ENCODE measurements around the gene NEB.

Gene NEB

GRCh38 chr2:151552287-151552686, 182.0 kb downstream of the NEB start:
- no peak for DNase-seq (ENCODE audit: low spot score)

DNA sequence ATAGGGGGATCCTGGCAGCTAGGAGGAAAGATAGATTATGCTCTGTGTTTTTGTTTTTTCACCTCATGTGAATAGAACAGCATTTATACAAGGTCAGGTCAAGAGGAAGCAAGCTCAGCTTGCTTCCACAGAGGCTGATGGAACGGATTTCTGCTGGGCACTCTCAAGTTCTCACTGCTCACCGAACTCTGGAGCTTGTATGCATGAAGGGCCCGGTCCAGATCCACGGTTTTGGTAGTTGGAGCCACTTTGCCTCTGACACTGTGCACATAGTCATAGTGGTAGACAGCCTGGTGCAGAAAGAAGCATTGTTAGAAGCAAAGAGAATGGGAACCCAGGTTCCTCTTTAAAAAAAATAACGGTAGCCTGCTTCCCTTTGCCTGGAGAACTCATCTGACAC, 182.7 kb downstream of the NEB start:
- DNase-seq (ENCODE audit: low spot score) = no peak

DNA sequence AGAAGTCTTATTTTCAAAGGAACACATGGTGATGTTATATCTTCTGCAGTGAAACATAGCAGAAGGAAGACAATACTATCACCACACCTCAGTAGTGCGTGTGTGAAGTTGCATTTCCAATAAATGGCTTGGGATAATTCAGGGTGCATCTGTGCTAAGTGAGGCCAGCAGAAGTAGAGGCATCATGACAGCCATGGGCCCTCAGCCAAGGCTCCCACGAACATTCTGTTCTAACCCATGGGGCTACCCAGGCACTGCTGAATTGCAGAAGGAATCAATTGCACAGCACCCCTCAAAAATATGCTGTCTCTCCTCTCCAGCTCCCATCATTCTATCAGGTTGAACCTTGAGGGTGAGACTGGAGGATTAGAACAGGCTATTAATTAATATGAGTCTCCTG, 185.1 kb downstream of the NEB start:
- no peak for DNase-seq (ENCODE audit: low spot score)

DNA sequence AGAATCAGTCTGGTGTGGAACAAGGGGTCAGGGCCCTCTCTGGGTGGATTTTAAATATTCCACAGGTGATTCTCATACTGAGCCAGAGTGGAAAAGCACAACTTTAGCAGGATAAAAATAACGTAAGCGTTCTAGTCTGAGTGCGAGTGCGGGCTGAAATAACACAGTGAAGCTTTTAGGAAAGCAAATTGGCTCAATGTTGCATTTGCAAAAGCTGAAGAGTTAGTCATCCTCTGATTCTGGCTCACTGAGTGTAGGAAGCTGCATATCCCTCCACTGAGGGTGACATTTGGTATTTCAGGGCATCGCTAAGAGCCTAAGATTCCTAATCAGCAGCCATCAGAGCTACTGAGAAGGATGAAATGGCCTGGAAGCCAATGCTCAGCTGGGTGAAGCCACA, 189.8 kb downstream of the NEB start:
- DNase-seq (ENCODE audit: low spot score) = no peak

DNA sequence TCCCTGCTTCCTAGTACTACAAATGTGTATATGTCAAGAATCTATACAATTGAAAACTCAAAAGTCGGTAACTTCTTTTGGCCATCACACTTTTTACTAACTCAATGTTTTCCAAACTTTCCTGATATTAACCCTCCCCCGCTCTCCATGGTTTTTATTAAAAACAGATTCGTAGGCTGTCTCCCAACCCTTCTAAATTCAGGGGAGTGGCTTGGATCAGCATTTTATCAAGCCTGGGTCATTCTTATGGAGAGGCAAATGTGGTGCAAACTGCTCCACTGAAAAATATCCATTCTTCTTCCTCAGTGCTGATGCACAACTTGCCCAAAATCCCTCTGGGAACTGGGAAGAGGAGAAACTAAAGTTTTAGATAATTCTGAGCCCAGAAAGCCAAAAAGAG, 190.4 kb downstream of the NEB start:
- no peak for DNase-seq (ENCODE audit: low spot score)

- DNase-seq (ENCODE audit: low spot score) = no peak
These were observed 200.3 kb downstream of the NEB start for GRCh38 chr2:151534001-151534400.

- no peak for DNase-seq (ENCODE audit: low spot score)
These were observed 201.1 kb downstream of the NEB start for GRCh38 chr2:151533127-151533526.

- no peak for DNase-seq (ENCODE audit: low spot score)
These were observed 207.6 kb downstream of the NEB start for GRCh38 chr2:151526572-151527090.

GRCh38 chr2:151525821-151526373, 208.4 kb downstream of the NEB start:
- DNase-seq (ENCODE audit: low spot score) = no peak

- DNase-seq (ENCODE audit: low spot score) = no peak
These were observed 210.4 kb downstream of the NEB start for GRCh38 chr2:151523850-151524249.

DNA sequence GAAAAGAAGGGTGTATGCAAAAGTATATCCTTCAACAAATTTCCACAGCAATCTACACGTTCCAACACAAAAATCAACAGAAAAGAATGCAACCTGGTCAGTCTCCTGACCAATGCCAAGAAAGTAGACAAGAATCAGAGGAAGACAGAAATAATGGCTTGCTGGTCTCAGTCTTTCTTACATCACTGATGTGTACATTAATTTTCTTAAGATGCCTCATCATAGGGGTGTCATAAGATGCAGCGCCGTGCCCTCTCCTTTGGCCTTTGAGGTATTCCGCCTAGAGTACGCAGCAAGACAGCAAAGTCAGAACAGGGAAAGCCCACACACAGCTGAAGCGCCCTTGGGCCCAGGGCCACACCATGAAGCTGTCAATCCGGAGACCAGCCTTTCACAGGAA, 211.7 kb downstream of the NEB start:
- DNase-seq (ENCODE audit: low spot score) = no peak

DNA sequence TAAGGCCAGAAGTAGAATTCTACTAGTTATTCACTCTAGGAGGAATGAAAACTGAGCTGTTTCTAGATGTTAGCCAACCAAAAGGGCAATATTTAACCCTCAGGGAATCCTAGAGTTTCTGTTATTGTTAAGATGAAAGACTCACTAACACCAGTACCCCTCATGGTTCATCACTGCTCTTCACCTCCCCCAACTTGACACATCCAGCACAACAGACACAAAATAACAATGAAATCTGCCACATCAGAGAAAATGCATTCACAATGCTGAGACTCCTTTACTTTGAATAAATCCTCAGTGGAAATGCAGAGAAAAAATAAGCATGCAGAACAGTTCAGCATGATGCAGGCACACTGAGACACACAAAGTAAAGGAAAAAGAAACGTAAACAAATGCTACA, 213.3 kb downstream of the NEB start:
- no peak for DNase-seq (ENCODE audit: low spot score)

DNA sequence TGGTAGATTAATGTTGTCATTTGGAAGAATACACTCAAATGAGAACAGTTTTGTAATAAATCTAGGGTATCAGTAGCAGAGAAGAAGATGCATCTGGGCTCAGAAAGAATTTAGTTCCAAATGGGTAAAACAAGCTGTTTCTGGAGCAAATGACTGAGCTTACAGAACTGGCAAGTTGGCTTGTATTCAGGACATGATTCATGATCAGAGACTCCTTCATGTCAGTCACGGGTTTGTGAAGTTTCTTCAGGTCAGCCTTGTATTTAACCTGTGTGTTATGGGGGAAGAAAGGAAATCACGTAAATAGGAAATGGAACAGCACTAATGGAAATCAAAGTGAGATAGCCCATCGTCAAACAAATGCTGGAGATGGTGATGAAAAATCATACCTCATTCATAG, 215.5 kb downstream of the NEB start:
- DNase-seq (ENCODE audit: low spot score) = no peak

GRCh38 chr2:151508519-151508918, 225.8 kb downstream of the NEB start:
- no peak for DNase-seq (ENCODE audit: low spot score)

GRCh38 chr2:151506170-151506569, 228.1 kb downstream of the NEB start:
- DNase-seq (ENCODE audit: low spot score) = no peak

GRCh38 chr2:151498178-151498577, 236.1 kb downstream of the NEB start:
- DNase-seq (ENCODE audit: low spot score) = no peak

- no peak for DNase-seq (ENCODE audit: low spot score)
These were observed 242.8 kb downstream of the NEB start for GRCh38 chr2:151491496-151491895.

DNA sequence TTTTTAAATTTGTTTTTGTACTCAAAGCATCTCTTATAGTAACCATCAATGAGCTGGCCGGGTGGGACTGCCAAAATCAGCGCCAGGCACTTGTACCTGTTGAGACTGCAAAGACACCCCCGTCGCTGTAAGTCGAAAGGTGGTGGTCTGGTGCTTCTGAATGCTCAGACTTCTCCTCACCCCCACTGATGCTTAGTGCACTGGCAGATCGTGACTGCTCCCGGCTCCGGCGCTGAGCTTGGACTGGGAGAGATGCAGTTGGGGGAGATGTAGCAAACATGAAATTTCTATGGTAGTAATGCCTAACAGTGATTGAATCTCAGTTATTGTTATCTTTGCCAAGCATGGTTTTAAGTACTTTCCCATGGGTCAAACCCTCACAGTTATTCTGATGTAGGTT, 244.0 kb downstream of the NEB start:
- DNase-seq (ENCODE audit: low spot score) = no peak

- DNase-seq (ENCODE audit: low spot score) = no peak
These were observed 248.2 kb downstream of the NEB start for GRCh38 chr2:151486053-151486452.

DNA sequence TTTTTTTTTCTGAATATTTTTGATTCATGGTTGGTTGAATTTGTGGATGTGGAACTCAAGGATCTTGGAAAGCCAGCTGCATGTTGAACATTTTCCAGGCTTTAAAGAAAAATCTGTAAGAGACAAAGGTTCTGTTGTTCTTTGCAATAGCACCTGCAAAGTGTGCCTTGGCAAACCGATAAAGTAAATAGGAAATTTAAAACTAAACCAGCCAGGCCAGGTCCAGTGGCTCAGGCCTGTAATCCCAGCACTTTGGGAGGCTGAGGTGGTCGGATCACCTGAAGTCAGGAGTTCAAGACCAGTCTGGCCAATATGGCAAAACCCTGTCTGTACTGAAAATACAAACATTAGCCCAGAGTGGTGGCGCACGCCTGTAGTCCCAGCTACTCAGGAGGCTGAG, 250.2 kb downstream of the NEB start:
- DNase-seq (ENCODE audit: low spot score) = no peak

GRCh38 chr2:151483546-151483945, 250.7 kb downstream of the NEB start:
- DNase-seq (ENCODE audit: low spot score) = no peak

DNA sequence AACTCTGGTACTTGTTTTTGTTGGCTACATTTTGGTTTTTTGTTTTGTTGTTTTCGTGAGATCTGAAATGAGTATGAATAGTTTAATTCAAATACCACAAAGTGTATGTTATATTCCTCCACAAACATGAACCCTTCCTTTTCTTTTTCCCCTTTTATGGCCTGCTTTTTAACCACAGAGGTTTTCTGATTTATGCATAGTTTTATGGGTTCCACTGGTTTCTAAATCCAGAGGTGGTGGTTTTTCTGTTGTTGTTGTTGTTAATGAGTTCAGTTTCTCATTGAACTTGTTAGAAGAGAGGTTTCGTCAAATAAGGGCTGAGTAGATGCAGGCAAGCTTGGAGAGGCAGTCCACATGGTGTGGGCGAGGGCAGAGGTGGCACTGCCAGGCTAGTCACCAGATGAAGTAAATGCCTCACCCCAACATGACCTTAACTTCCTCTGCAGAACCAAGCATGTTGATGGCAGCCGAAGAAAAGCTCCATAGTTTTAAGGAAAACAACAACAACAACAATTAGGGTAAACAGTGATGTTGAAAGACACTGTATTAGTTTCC, 252.0 kb downstream of the NEB start:
- DNase-seq (ENCODE audit: low spot score) = no peak

GRCh38 chr2:151481744-151482143, 252.5 kb downstream of the NEB start:
- no peak for DNase-seq (ENCODE audit: low spot score)

- no peak for DNase-seq (ENCODE audit: low spot score)
These were observed 256.3 kb downstream of the NEB start for GRCh38 chr2:151478011-151478410.

All from hematopoietic multipotent progenitor cell treated with erythropoietin and hydrocortisone succinate and interleukin-3 and kit ligand, for 15 days (in vitro differentiated cells).